HCT116 (cell line): ENCODE measurements around the gene CHAC1. TPM values are rescaled to one million over a fixed set of nuclear protein-coding genes. Genes with fewer than 3 reads are reported as not detected.

ENCODE experiments used
- ATAC-seq: fragments of 200-7000 bp; cut with Tn5 transposase; 2 replicates; pipeline ENCODE4 v1.9.1; 2020; ENCODE audit warnings: mild to moderate bottlenecking, moderate library complexity
- BruUV-seq: library from RNA; stranded (reverse); fragments of 400-500 nt; replicated peaks from 2 replicates; lab custom pipeline; 2021; lab: Mats Ljungman, UMichigan
- CTCF ChIA-PET: fragments of 300-600 bp; sonication (Branson Sonifier 250); formaldehyde crosslinking; loops from one replicate; lab custom pipeline; 2021; ENCODE audit warnings: antibody characterized with exemption; lab: Charles Lee
- POLR2A ChIA-PET: fragments of 300-600, 350-600 bp; sonication (Branson Sonifier 250); formaldehyde crosslinking; loops from one replicate; lab custom pipeline; 2021; ENCODE audit warnings: antibody characterized with exemption; lab: Charles Lee
- RAD21 ChIA-PET, 2 experiments: fragments of 300-600 bp; sonication (Branson Sonifier 250); formaldehyde crosslinking; loops; one replicate each; lab custom pipeline; 2023; ENCODE audit warnings: low total read pairs in 2 of 2; ENCODE audit not compliant: uncharacterized antibody in 2 of 2, unreplicated experiment in 2 of 2, low non-redundant PET in 1 of 2; lab: Charles Lee
- DNase-seq: peaks from one replicate; pipeline ENCODE4 v3.0.0-alpha.2; 2010; ENCODE audit warnings: low read depth, low spot score
- H2AFZ ChIP-seq: fragments of 200-600 bp; shearing (Covaris generic), sonication (generic); 2 replicates; pipeline ENCODE4 v1.6.1; 2017; ENCODE audit warnings: low read depth, mixed run types, mixed read lengths, antibody characterized with exemption, low read length; ENCODE audit not compliant: poor library complexity, severe bottlenecking
- H3K27ac ChIP-seq: 2 replicates; pipeline ENCODE4 v1.5.1; 2012; ENCODE audit warnings: low read depth, low read length
- H3K27me3 ChIP-seq: fragments of 200-600 bp; sonication (generic); 2 replicates; pipeline ENCODE4 v1.6.1; 2016; ENCODE audit warnings: mixed run types, low read length, mixed read lengths; ENCODE audit not compliant: insufficient read depth
- H3K36me3 ChIP-seq, 2 experiments: fragments of 200-500 bp in 1 of 2; fragments of 200-600 bp in 1 of 2; sonication (Bioruptor generic) in 1 of 2; sonication (generic) in 1 of 2; 2 replicates each; pipeline versions ENCODE4 v1.5.1 to v1.6.1; 2014 to 2016; ENCODE audit warnings: low read length in 2 of 2, inconsistent platforms in 1 of 2, mixed read lengths in 1 of 2, mixed run types in 1 of 2; ENCODE audit not compliant: insufficient read depth in 2 of 2, control insufficient read depth in 1 of 2
- H3K4me1 ChIP-seq, 2 experiments: fragments of 200-600 bp in 1 of 2; sonication (generic) in 1 of 2; 2 replicates each; pipeline versions ENCODE4 v1.5.1 to v1.6.1; 2012 to 2017; ENCODE audit warnings: low read length in 2 of 2, inconsistent platforms in 1 of 2, mild to moderate bottlenecking in 1 of 2, mixed read lengths in 1 of 2, mixed run types in 1 of 2, moderate library complexity in 1 of 2; ENCODE audit not compliant: insufficient read depth in 2 of 2, control insufficient read depth in 1 of 2
- H3K4me2 ChIP-seq: fragments of 200-600 bp; sonication (generic); 2 replicates; pipeline ENCODE4 v1.6.1; 2017; ENCODE audit warnings: mixed run types, low read length, mixed read lengths
- H3K4me3 ChIP-seq, 2 experiments: fragments of 200-600 bp in 1 of 2; sonication (generic) in 1 of 2; replicated peaks in 1 of 2; 2 replicates each; pipeline ENCODE4 v1.5.1; 2011 to 2016; ENCODE audit warnings: low read length in 2 of 2, control low read depth in 1 of 2, low read depth in 1 of 2, mild to moderate bottlenecking in 1 of 2, mixed read lengths in 1 of 2, mixed run types in 1 of 2
- H3K79me2 ChIP-seq: fragments of 200-600 bp; sonication (generic); 2 replicates; pipeline ENCODE4 v1.6.1; 2017; ENCODE audit warnings: mild to moderate bottlenecking, mixed run types, low read length, moderate library complexity, mixed read lengths; ENCODE audit not compliant: insufficient read depth
- H3K9ac ChIP-seq: fragments of 200-600 bp; sonication (generic); 2 replicates; pipeline ENCODE4 v1.6.1; 2016; ENCODE audit warnings: low read length, mixed read lengths
- H3K9me2 ChIP-seq: fragments of 200-600 bp; sonication (generic), shearing (Covaris generic); 2 replicates; pipeline ENCODE4 v1.6.1; 2017; ENCODE audit warnings: mixed run types, mild to moderate bottlenecking, moderate library complexity; ENCODE audit not compliant: insufficient read depth
- H3K9me3 ChIP-seq, 2 experiments: fragments of 200-500 bp in 1 of 2; fragments of 200-600 bp in 1 of 2; sonication (Bioruptor generic) in 1 of 2; sonication (generic) in 1 of 2; 2 replicates each; pipeline ENCODE4 v1.6.1; 2014 to 2017; ENCODE audit warnings: low read length in 2 of 2, mixed read lengths in 2 of 2, inconsistent platforms in 1 of 2, low read depth in 1 of 2, mild to moderate bottlenecking in 1 of 2, mixed run types in 1 of 2, moderate library complexity in 1 of 2; ENCODE audit not compliant: control insufficient read depth in 1 of 2, insufficient read depth in 1 of 2
- H4K20me1 ChIP-seq: fragments of 200-600 bp; sonication (generic), shearing (Covaris generic); 2 replicates; pipeline ENCODE4 v1.6.1; 2017; ENCODE audit warnings: mixed run types, mild to moderate bottlenecking, moderate library complexity; ENCODE audit not compliant: insufficient read depth
- EZH2 ChIP-seq: fragments of 200-600 bp; sonication (generic); IDR thresholded peaks from 2 replicates; pipeline ENCODE4 v1.6.1; 2017; ENCODE audit warnings: antibody characterized with exemption, mixed run types
- FOSL1 ChIP-seq: IDR thresholded peaks from 2 replicates; pipeline ENCODE4 v1.6.1; 2012; ENCODE audit warnings: low read depth
- MAX ChIP-seq: IDR thresholded peaks from 2 replicates; pipeline ENCODE4 v1.6.1; 2012
- SP1 ChIP-seq: IDR thresholded peaks from 2 replicates; pipeline ENCODE4 v1.6.1; 2012; ENCODE audit warnings: low read depth
- SRF ChIP-seq: IDR thresholded peaks from 2 replicates; pipeline ENCODE4 v1.6.1; 2012; ENCODE audit warnings: low read depth
- TCF7L2 ChIP-seq: IDR thresholded peaks from 2 replicates; pipeline ENCODE4 v1.7.0; 2011; ENCODE audit warnings: borderline replicate concordance, inconsistent platforms; ENCODE audit not compliant: insufficient read depth, insufficient read length; ENCODE audit errors: extremely low read depth
- intact Hi-C: fragments of 100-400 bp; cut with micrococcal nuclease; formaldehyde crosslinking; loops from 2 replicates; pipeline ENCODE4 v1.10.0; 2022
- total RNA-seq: library from RNA; stranded (reverse); gene quantifications from one replicate; pipeline ENCODE4 v1.2.1, GENCODE V29; 2021; ENCODE audit not compliant: unreplicated experiment
- TF ChIP-seq, protein P1 (sequence below): IDR thresholded peaks from 2 replicates; pipeline ENCODE4 v1.6.1; 2011; ENCODE audit warnings: mild to moderate bottlenecking, low read length, moderate library complexity; ENCODE audit not compliant: insufficient replicate concordance; ENCODE audit errors: extremely low read depth
- TF ChIP-seq, protein P2 (sequence below): IDR thresholded peaks from 2 replicates; pipeline ENCODE4 v1.6.1; 2012

The CHAC1 gene
- total RNA-seq, 1 experiment from 2014 or later: 58.9 TPM

DNA sequence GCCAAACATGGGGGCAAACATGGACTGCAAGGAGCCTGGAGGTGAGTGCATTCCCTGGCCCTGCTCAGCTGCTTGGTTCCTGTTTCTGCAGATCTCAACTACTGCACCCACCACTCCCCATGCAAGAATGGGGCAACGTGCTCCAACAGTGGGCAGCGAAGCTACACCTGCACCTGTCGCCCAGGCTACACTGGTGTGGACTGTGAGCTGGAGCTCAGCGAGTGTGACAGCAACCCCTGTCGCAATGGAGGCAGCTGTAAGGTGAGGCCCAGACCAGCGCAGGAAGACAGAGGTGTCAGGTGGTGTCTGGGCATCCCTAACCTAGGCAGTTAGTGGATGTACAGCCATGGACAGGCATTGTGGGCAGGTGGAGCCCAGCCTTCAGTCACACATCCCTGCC, 18.8 kb upstream of the CHAC1 start:
- Histone ChIP-seq H3K4me3 (no peak overlapping the region), H3K27me3 (peaks cover 9% of the 10 kb centered on the region; the same call in 1 of the 2 replicates), H3K4me2 (no peak overlapping the region), H3K9me3 (no peaks in the 10 kb centered on the region), H3K36me3 (no peaks in the 10 kb centered on the region), H3K9me2 (no peaks in the 10 kb centered on the region), H4K20me1 (no peaks in the 10 kb centered on the region), H3K27ac (no peak overlapping the region), H3K79me2 (no peaks in the 10 kb centered on the region), H2AFZ (no peak overlapping the region), H3K4me1 (peaks cover 19% of the 10 kb centered on the region in 2 experiments), H3K9ac (no peak overlapping the region)
- intact Hi-C loops: loop anchor here (5.0 to 10.0 kb wide), 2 partner anchors 88 to 250 kb away; no protein-coding TSS in a partner anchor
- RAD21 ChIA-PET: interaction anchor here in 1 of 2 experiments (0.6 kb wide), 1 partner anchor 73 kb away, joined by 3 read pairs; no protein-coding TSS in a partner anchor
- DNase-seq: no peak
- TF ChIP-seq TCF7L2 (no peak), EZH2 (no peak), FOSL1 (no peak), MAX (no peak), SRF (no peak), SP1 (no peak)
- TF ChIP-seq, protein P1, sequence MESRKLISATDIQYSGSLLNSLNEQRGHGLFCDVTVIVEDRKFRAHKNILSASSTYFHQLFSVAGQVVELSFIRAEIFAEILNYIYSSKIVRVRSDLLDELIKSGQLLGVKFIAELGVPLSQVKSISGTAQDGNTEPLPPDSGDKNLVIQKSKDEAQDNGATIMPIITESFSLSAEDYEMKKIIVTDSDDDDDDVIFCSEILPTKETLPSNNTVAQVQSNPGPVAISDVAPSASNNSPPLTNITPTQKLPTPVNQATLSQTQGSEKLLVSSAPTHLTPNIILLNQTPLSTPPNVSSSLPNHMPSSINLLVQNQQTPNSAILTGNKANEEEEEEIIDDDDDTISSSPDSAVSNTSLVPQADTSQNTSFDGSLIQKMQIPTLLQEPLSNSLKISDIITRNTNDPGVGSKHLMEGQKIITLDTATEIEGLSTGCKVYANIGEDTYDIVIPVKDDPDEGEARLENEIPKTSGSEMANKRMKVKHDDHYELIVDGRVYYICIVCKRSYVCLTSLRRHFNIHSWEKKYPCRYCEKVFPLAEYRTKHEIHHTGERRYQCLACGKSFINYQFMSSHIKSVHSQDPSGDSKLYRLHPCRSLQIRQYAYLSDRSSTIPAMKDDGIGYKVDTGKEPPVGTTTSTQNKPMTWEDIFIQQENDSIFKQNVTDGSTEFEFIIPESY: no peak
- TF ChIP-seq, protein P2, sequence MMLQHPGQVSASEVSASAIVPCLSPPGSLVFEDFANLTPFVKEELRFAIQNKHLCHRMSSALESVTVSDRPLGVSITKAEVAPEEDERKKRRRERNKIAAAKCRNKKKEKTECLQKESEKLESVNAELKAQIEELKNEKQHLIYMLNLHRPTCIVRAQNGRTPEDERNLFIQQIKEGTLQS: no peak
- BruUV-seq: no TSS peak
- POLR2A ChIA-PET: interaction anchor here (1.8 kb wide), 1 partner anchor 18 kb away, joined by 4 read pairs; the partner anchor contains the start of gene CHAC1
- CTCF ChIA-PET: no interaction called here
- no peak for ATAC-seq
